Type B pancreatic cell (in vitro differentiated cells): ENCODE data around the gene RPL5. TPM values are rescaled to one million over a fixed set of nuclear protein-coding genes. Genes with fewer than 3 reads are reported as not detected.
A peak's percentile ranks its signal among the peaks of the same experiment; 100 is the strongest.

Source experiments
- DNase-seq: peaks from one replicate; pipeline ENCODE4 v3.0.0; 2021; ENCODE audit warnings: mixed read lengths; ENCODE audit not compliant: unreplicated experiment; ENCODE audit errors: extremely low spot score
- H3K27ac Mint-ChIP-seq: 2 replicates; pipeline ENCODE4 v1.8.0; 2021; ENCODE audit warnings: mild to moderate bottlenecking, mixed read lengths
- H3K27me3 Mint-ChIP-seq: 2 replicates; pipeline ENCODE4 v1.8.0; 2021; ENCODE audit warnings: mixed read lengths
- H3K36me3 Mint-ChIP-seq: 2 replicates; pipeline ENCODE4 v1.8.0; 2021; ENCODE audit warnings: mixed read lengths
- H3K4me1 Mint-ChIP-seq: one replicate; pipeline ENCODE4 v1.8.0; 2021; ENCODE audit warnings: mixed read lengths; ENCODE audit not compliant: unreplicated experiment
- H3K4me3 Mint-ChIP-seq: 2 replicates; pipeline ENCODE4 v1.8.0; 2021; ENCODE audit warnings: mild to moderate bottlenecking, mixed read lengths
- H3K9me3 Mint-ChIP-seq: 2 replicates; pipeline ENCODE4 v1.8.0; 2021; ENCODE audit warnings: mixed read lengths
- total RNA-seq: library from RNA; stranded (reverse); gene quantifications from 2 replicates; pipeline ENCODE4 v1.2.1, GENCODE V29; 2021; ENCODE audit warnings: low replicate concordance
- TF ChIP-seq, protein P1 (sequence below): fragments of 200-600 bp; sonication (generic); conservative IDR thresholded peaks from 2 replicates; pipeline ENCODE4 v1.5.0; 2021; ENCODE audit warnings: antibody characterized with exemption, mild to moderate bottlenecking

Gene RPL5
- total RNA-seq, 1 donor from 2014 or later, result 1,496 TPM

GRCh38 chr1:92786111-92786901, 45.5 kb upstream of the RPL5 start:
- DNase-seq, result no peak
- Mint-ChIP-seq H3K4me3 (peak overlapping the region; percentile 59), H3K27me3 (peaks cover 6% of the 10 kb centered on the region), H3K4me1 (peaks cover 16% of the 10 kb centered on the region), H3K27ac (peak overlapping the region; percentile 45), H3K36me3 (peaks cover 5% of the 10 kb centered on the region), H3K9me3 (no peaks in the 10 kb centered on the region)
- TF ChIP-seq, protein P1, sequence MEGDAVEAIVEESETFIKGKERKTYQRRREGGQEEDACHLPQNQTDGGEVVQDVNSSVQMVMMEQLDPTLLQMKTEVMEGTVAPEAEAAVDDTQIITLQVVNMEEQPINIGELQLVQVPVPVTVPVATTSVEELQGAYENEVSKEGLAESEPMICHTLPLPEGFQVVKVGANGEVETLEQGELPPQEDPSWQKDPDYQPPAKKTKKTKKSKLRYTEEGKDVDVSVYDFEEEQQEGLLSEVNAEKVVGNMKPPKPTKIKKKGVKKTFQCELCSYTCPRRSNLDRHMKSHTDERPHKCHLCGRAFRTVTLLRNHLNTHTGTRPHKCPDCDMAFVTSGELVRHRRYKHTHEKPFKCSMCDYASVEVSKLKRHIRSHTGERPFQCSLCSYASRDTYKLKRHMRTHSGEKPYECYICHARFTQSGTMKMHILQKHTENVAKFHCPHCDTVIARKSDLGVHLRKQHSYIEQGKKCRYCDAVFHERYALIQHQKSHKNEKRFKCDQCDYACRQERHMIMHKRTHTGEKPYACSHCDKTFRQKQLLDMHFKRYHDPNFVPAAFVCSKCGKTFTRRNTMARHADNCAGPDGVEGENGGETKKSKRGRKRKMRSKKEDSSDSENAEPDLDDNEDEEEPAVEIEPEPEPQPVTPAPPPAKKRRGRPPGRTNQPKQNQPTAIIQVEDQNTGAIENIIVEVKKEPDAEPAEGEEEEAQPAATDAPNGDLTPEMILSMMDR, result no peak

DNA sequence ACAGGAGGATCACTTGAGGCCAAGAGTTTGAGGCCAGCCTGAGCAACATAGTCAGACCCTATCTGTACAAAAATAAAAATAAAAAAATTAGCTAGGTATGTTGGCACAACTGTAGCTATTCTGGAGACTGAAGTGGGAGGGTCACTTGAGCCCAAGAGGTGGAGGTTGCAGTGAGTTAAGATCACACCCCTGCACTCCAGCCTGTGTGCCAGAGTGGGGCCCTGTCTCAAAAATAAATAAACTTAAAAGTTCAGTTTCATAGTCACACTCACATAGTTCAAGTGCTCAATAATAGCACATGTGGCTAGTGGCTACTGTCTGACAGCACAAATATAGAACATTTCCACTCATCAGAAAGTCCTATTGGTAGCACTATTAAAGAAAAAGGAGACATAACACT, 41.8 kb upstream of the RPL5 start:
- no peaks in the 10 kb centered on the region for H3K9me3 Mint-ChIP-seq
- no peak overlapping the region for H3K27ac Mint-ChIP-seq
- peaks cover 8% of the 10 kb centered on the region for H3K4me1 Mint-ChIP-seq
- H3K36me3 Mint-ChIP-seq, result no peaks in the 10 kb centered on the region
- H3K4me3 Mint-ChIP-seq, result no peak overlapping the region
- peaks cover 9% of the 10 kb centered on the region for H3K27me3 Mint-ChIP-seq
- DNase-seq, result no peak
- TF ChIP-seq, protein P1, result no peak

GRCh38 chr1:92790867-92791266, 41.0 kb upstream of the RPL5 start:
- peaks cover 9% of the 10 kb centered on the region for H3K27me3 Mint-ChIP-seq
- peaks cover 4% of the 10 kb centered on the region for H3K4me1 Mint-ChIP-seq
- no peak overlapping the region for H3K27ac Mint-ChIP-seq
- TF ChIP-seq, protein P1, result no peak
- H3K9me3 Mint-ChIP-seq, result no peaks in the 10 kb centered on the region
- no peaks in the 10 kb centered on the region for H3K36me3 Mint-ChIP-seq
- no peak for DNase-seq
- H3K4me3 Mint-ChIP-seq, result no peak overlapping the region

- H3K27ac Mint-ChIP-seq, result no peak overlapping the region
- H3K9me3 Mint-ChIP-seq, result no peaks in the 10 kb centered on the region
- no peak overlapping the region for H3K4me3 Mint-ChIP-seq
- no peak for DNase-seq
- peaks cover 4% of the 10 kb centered on the region for H3K4me1 Mint-ChIP-seq
- no peaks in the 10 kb centered on the region for H3K36me3 Mint-ChIP-seq
- H3K27me3 Mint-ChIP-seq, result peaks cover 6% of the 10 kb centered on the region
- TF ChIP-seq, protein P1, result no peak
Observed at GRCh38 chr1:92791487-92792066, 40.3 kb upstream of the RPL5 start.

- Mint-ChIP-seq H3K27ac (no peak overlapping the region), H3K27me3 (peaks cover 3% of the 10 kb centered on the region), H3K4me3 (no peak overlapping the region), H3K9me3 (no peaks in the 10 kb centered on the region), H3K4me1 (peaks cover 4% of the 10 kb centered on the region), H3K36me3 (no peaks in the 10 kb centered on the region)
- TF ChIP-seq, protein P1, result no peak
- no peak for DNase-seq
Observed at GRCh38 chr1:92792340-92792782, 39.5 kb upstream of the RPL5 start.
